Gastrocnemius medialis (tissue), 4 donors: ENCODE results near the gene KLK4. TPM values are rescaled to one million over a fixed set of nuclear protein-coding genes. Genes with fewer than 3 reads are reported as not detected.

Experiments used
- ATAC-seq, 2 donors: fragments of 150-250 bp; one replicate each; pipeline ENCODE4 v1.9.1; 2016
- DNase-seq, 2 donors: peaks; one replicate each; pipeline ENCODE4 v3.0.0-alpha.2; 2019
- H3K27ac ChIP-seq, 4 donors: fragments of 200-600 bp; sonication (generic); 1 replicate in 1 of 4; 2 replicates in 3 of 4; pipeline ENCODE4 v1.5.1; 2016 to 2018; ENCODE audit warnings: mild to moderate bottlenecking in 2 of 4, moderate library complexity in 1 of 4
- H3K27me3 ChIP-seq, 3 donors: fragments of 200-600 bp; sonication (generic) in 2 of 3; 1 replicate in 1 of 3; 2 replicates in 2 of 3; pipeline versions ENCODE4 v1.5.1 to v1.6.0; 2016 to 2019; ENCODE audit warnings: mild to moderate bottlenecking in 1 of 3, moderate library complexity in 1 of 3
- H3K36me3 ChIP-seq, 2 donors: fragments of 200-600 bp; sonication (generic) in 1 of 2; one replicate each; pipeline ENCODE4 v1.5.1; 2017 to 2018
- H3K4me1 ChIP-seq, 2 donors: fragments of 200-600 bp; sonication (generic) in 1 of 2; one replicate each; pipeline ENCODE4 v1.5.1; 2016 to 2017; ENCODE audit warnings: mild to moderate bottlenecking in 2 of 2
- H3K4me3 ChIP-seq, 4 donors: fragments of 200-600 bp; sonication (generic) in 3 of 4; 1 replicate in 1 of 4; 2 replicates in 3 of 4; pipeline ENCODE4 v1.5.1; 2016 to 2019; ENCODE audit warnings: mild to moderate bottlenecking in 2 of 4
- H3K9me3 ChIP-seq, 3 donors: fragments of 200-600 bp; sonication (generic) in 2 of 3; 1 replicate in 1 of 3; 2 replicates in 2 of 3; pipeline ENCODE4 v1.5.1; 2016 to 2019
- POLR2A ChIP-seq, 2 donors: fragments of 450-650 bp; IDR thresholded peaks; one replicate each; pipeline ENCODE4 v1.6.1; 2017; ENCODE audit warnings: antibody characterized with exemption in 2 of 2, mild to moderate bottlenecking in 2 of 2, moderate library complexity in 2 of 2
- in situ Hi-C, 4 donors: fragments of 200-750 bp; cut with MboI; loops; one replicate each; pipeline versions ENCODE4 v1.15.0 to v1.8.0; 2017; ENCODE audit warnings: low sequenced_read_pairs in 4 of 4
- intact Hi-C: fragments of 100-400 bp; cut with DNase I; formaldehyde crosslinking; loops from one replicate; pipeline ENCODE4 v1.15.1; 2023; ENCODE audit warnings: low total_unique reads
- total RNA-seq, 4 donors: library from RNA; depleted of rRNA; stranded (reverse); fragments of >200 nt; gene quantifications; one replicate each; pipeline versions ENCODE4 v1.1.0 to v1.2.3, GENCODE V29; 2016
- TF ChIP-seq, protein P1 (sequence below), 5 experiments: fragments of 450-650 bp in 3 of 5; fragments of 200-600 bp in 2 of 5; sonication (generic) in 2 of 5; IDR thresholded peaks in 4 of 5; conservative IDR thresholded peaks in 1 of 5; 1 replicate in 4 of 5; 2 replicates in 1 of 5; pipeline ENCODE4 v1.5.1; 2016 to 2019; ENCODE audit warnings: antibody characterized with exemption in 5 of 5, mild to moderate bottlenecking in 3 of 5, moderate library complexity in 3 of 5

The KLK4 gene
- total RNA-seq, 4 donors from 2014 or later: not detected

DNA sequence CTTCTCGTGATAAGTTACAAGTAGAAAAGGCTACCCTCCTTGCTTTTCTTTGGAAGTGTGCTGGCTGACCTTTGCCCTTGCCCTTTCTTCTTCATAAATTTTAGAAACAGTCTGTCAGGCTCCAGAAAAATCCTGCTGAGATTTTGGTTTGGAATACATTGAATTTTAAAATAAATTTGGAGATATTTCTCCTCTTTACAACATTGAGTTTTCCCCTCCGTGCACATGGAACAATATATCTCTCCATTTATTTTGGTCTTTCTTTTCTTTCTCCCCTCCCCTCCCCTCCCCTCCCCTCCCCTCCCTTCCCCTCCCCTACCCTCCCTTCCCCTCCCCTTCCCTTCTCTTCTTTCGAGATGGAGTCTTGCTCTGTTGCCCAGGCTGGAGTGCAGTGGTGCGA, 8.6 kb downstream of the KLK4 start:
- H3K4me3 ChIP-seq: no peak overlapping the region
- DNase-seq (no peak), ATAC-seq (no peak)
- no peak for TF ChIP-seq POLR2A (IDR thresholded peaks at IDR 0.05)
- TF ChIP-seq, protein P1, sequence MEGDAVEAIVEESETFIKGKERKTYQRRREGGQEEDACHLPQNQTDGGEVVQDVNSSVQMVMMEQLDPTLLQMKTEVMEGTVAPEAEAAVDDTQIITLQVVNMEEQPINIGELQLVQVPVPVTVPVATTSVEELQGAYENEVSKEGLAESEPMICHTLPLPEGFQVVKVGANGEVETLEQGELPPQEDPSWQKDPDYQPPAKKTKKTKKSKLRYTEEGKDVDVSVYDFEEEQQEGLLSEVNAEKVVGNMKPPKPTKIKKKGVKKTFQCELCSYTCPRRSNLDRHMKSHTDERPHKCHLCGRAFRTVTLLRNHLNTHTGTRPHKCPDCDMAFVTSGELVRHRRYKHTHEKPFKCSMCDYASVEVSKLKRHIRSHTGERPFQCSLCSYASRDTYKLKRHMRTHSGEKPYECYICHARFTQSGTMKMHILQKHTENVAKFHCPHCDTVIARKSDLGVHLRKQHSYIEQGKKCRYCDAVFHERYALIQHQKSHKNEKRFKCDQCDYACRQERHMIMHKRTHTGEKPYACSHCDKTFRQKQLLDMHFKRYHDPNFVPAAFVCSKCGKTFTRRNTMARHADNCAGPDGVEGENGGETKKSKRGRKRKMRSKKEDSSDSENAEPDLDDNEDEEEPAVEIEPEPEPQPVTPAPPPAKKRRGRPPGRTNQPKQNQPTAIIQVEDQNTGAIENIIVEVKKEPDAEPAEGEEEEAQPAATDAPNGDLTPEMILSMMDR (IDR thresholded peaks at IDR 0.05 in 4 of 5, conservative IDR thresholded peaks at IDR 0.05 in 1 of 5): no peak
- H3K27ac ChIP-seq: no peak overlapping the region
- peaks cover 0 to 3% (median 2%) of the 10 kb centered on the region in 3 donors for H3K27me3 ChIP-seq
- intact Hi-C loops: no loop called here
- no peaks in the 10 kb centered on the region for H3K4me1 ChIP-seq
- no peaks in the 10 kb centered on the region for H3K36me3 ChIP-seq
- no peaks in the 10 kb centered on the region for H3K9me3 ChIP-seq
- in situ Hi-C loops: no loop called here

DNA sequence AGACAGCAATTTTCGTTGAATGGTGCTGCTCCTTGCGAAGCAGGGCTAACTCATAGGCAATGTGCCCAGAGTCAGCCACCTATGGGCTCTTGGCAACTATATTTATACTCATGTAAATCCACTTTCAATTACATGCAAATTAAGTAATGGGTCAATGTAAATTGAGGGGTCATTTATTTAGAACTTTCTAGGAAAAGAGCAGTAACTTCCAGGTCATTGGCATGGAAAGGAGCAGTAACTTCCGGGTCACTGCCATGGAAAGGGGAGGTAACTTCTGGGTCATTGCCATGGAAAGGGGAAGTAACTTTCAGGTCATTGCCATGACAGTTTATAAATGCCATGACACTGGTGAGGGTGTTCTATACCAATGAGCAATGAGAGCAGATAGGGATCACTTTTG, 11.6 kb downstream of the KLK4 start:
- Histone ChIP-seq H3K27ac (no peak overlapping the region), H3K27me3 (no peaks in the 10 kb centered on the region), H3K36me3 (no peaks in the 10 kb centered on the region), H3K4me1 (no peaks in the 10 kb centered on the region), H3K9me3 (no peaks in the 10 kb centered on the region), H3K4me3 (no peak overlapping the region)
- in situ Hi-C loops: no loop called here
- no peak for TF ChIP-seq POLR2A (IDR thresholded peaks at IDR 0.05)
- TF ChIP-seq, protein P1 (IDR thresholded peaks at IDR 0.05 in 4 of 5, conservative IDR thresholded peaks at IDR 0.05 in 1 of 5): no peak
- DNase-seq (no peak), ATAC-seq (no peak)
- intact Hi-C loops: no loop called here

DNA sequence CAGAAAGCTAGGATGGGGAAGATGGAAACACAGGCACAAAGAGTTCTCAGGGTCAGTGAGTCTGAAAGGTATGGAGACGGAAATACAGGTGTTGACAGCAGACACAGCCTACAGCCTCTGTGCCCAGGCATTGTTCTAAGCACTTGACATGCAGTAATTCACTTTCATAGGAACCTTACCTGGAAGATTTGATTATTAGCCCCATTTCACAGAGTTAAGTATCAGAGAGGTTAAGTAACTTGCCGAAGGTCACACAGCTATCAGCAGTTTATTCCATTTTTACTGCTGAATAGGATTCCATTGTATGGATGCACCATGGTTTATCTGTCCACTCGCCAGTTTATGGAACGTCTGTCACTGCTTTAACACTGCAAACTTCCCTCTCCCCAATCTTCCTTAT, 13.2 kb downstream of the KLK4 start:
- Histone ChIP-seq H3K9me3 (no peaks in the 10 kb centered on the region), H3K36me3 (no peaks in the 10 kb centered on the region), H3K27ac (no peak overlapping the region), H3K4me1 (no peaks in the 10 kb centered on the region), H3K27me3 (no peaks in the 10 kb centered on the region), H3K4me3 (no peak overlapping the region)
- no peak for TF ChIP-seq POLR2A (IDR thresholded peaks at IDR 0.05)
- TF ChIP-seq, protein P1 (IDR thresholded peaks at IDR 0.05 in 4 of 5, conservative IDR thresholded peaks at IDR 0.05 in 1 of 5): no peak
- DNase-seq (no peak), ATAC-seq (no peak)
- in situ Hi-C loops (no loop called here), intact Hi-C loops (no loop called here)

DNA sequence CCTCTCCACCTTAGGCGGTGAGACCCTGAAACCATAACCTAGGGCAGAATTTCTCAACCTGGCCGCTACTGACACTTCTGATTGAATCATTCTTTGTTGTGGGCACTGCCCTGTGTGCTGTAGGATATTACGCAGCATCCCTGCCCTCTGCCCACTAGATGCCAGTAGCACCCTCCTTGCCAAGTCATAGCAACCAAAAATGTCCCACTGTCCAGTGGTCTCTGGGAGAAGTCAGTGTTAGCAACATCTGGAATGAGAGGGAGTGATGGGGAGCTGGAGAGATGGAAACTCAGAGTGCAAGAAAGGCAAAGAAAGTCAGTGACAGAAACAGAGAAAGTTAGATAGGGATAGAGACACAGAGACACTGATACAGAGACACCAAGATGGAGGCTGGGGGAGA, 13.6 kb downstream of the KLK4 start:
- in situ Hi-C loops: no loop called here
- Histone ChIP-seq H3K36me3 (no peaks in the 10 kb centered on the region), H3K27ac (no peak overlapping the region), H3K27me3 (peaks cover 0 to 3% (median 0%) of the 10 kb centered on the region in 3 donors), H3K9me3 (no peaks in the 10 kb centered on the region), H3K4me1 (no peaks in the 10 kb centered on the region), H3K4me3 (no peak overlapping the region)
- TF ChIP-seq, protein P1 (IDR thresholded peaks at IDR 0.05 in 4 of 5, conservative IDR thresholded peaks at IDR 0.05 in 1 of 5): no peak
- no peak for TF ChIP-seq POLR2A (IDR thresholded peaks at IDR 0.05)
- DNase-seq: no peak
- intact Hi-C loops: no loop called here
- ATAC-seq: no peak

DNA sequence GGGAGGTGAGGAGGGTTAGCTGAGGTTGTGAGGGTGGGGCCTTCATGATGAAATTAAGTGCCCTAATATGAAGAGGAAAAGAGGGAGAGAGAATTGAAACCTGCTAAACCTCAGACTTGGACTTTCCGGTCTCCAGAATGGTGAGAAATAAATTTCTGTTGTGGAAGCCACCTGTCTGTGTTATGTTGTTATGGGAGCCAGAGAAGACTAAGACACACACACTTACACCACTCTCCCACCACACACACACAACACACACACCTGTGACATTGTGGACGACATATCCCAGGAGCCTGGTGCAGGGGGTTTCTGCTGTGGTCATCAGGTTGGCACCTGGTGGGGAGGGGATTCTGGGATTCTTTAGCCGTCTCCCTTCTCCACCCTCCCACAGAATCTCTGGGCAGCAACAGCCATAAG, 14.0 kb downstream of the KLK4 start:
- H3K27ac ChIP-seq: no peak overlapping the region
- TF ChIP-seq, protein P1 (IDR thresholded peaks at IDR 0.05 in 4 of 5, conservative IDR thresholded peaks at IDR 0.05 in 1 of 5): no peak
- TF ChIP-seq POLR2A (IDR thresholded peaks at IDR 0.05): no peak
- no peaks in the 10 kb centered on the region for H3K36me3 ChIP-seq
- in situ Hi-C loops (no loop called here), intact Hi-C loops (no loop called here)
- DNase-seq (no peak), ATAC-seq (no peak)
- H3K4me3 ChIP-seq: no peak overlapping the region
- H3K9me3 ChIP-seq: no peaks in the 10 kb centered on the region
- H3K27me3 ChIP-seq: peaks cover 0 to 3% (median 0%) of the 10 kb centered on the region in 3 donors
- no peaks in the 10 kb centered on the region for H3K4me1 ChIP-seq
